SK-N-SH treated with all-trans-retinoic acid at 6 μM for 48 hours (cell line): ENCODE measurements around the gene TIPIN.

Experiments used
- ATAC-seq: fragments of 200-7000 bp; cut with Tn5 transposase; 3 replicates; pipeline ENCODE4 v1.9.1; 2020; ENCODE audit warnings: mild to moderate bottlenecking, moderate library complexity
- ARNTL ChIP-seq: fragments of 450-650 bp; formaldehyde crosslinking; IDR thresholded peaks from 2 replicates; pipeline ENCODE4 v1.5.0; 2020; ENCODE audit warnings: low read depth, mild to moderate bottlenecking, moderate library complexity, borderline replicate concordance
- GLIS3 ChIP-seq: fragments of 250-450 bp; sonication (Bioruptor Pico); IDR thresholded peaks from 2 replicates; pipeline ENCODE4 v1.5.0; 2020; ENCODE audit warnings: mild to moderate bottlenecking, moderate library complexity
- ISL1 ChIP-seq: fragments of 250-450 bp; sonication (Bioruptor Pico); IDR thresholded peaks from 2 replicates; pipeline ENCODE4 v2.1.2; 2022; ENCODE audit warnings: mild to moderate bottlenecking, moderate library complexity
- PPARA ChIP-seq: fragments of 250-450 bp; sonication (Bioruptor Pico); IDR thresholded peaks from 2 replicates; pipeline ENCODE4 v1.5.0; 2020; ENCODE audit warnings: mild to moderate bottlenecking, borderline replicate concordance
- RARB ChIP-seq: fragments of 250-450 bp; sonication (Bioruptor Pico); IDR thresholded peaks from 2 replicates; pipeline ENCODE4 v1.8.0; 2021; ENCODE audit warnings: mild to moderate bottlenecking, moderate library complexity
- SNAI2 ChIP-seq: fragments of 250-450 bp; sonication (Bioruptor Pico); IDR thresholded peaks from 2 replicates; pipeline ENCODE4 v1.5.0; 2020; ENCODE audit warnings: mild to moderate bottlenecking, moderate library complexity
- TCF4 ChIP-seq: fragments of 250-450 bp; sonication (Bioruptor Pico); IDR thresholded peaks from 2 replicates; pipeline ENCODE4 v1.8.0; 2021; ENCODE audit warnings: mild to moderate bottlenecking, moderate library complexity, borderline replicate concordance
- ZC3H10 ChIP-seq: fragments of 250-450 bp; sonication (Bioruptor Pico); IDR thresholded peaks from 2 replicates; pipeline ENCODE4 v1.5.1; 2021; ENCODE audit warnings: mild to moderate bottlenecking, moderate library complexity
- ZFP3 ChIP-seq: fragments of 250-450 bp; sonication (Bioruptor Pico); IDR thresholded peaks from 2 replicates; pipeline ENCODE4 v1.5.0; 2020; ENCODE audit warnings: mild to moderate bottlenecking, moderate library complexity
- ZFP30 ChIP-seq: fragments of 450-650 bp; formaldehyde crosslinking; IDR thresholded peaks from 2 replicates; pipeline ENCODE4 v1.5.0; 2022; ENCODE audit warnings: mild to moderate bottlenecking, moderate library complexity
- ZNF565 ChIP-seq: fragments of 450-650 bp; formaldehyde crosslinking; conservative IDR thresholded peaks from 2 replicates; pipeline ENCODE4 v1.5.0; 2020; ENCODE audit warnings: low read depth, mild to moderate bottlenecking, moderate library complexity
- ZNF70 ChIP-seq: fragments of 450-650 bp; formaldehyde crosslinking; IDR thresholded peaks from 2 replicates; pipeline ENCODE4 v1.5.0; 2020; ENCODE audit warnings: mild to moderate bottlenecking, moderate library complexity
- ZNF8 ChIP-seq: fragments of 450-650 bp; formaldehyde crosslinking; IDR thresholded peaks from 2 replicates; pipeline ENCODE4 v1.5.0; 2020; ENCODE audit warnings: mild to moderate bottlenecking, moderate library complexity
- TF ChIP-seq, protein P1 (sequence below): fragments of 250-450 bp; sonication (Bioruptor Pico); IDR thresholded peaks from 2 replicates; pipeline ENCODE4 v1.5.0; 2020; ENCODE audit warnings: mild to moderate bottlenecking, moderate library complexity
- TF ChIP-seq, protein P2 (sequence below): fragments of 250-450 bp; sonication (Bioruptor Pico); IDR thresholded peaks from 2 replicates; pipeline ENCODE4 v1.8.0; 2021; ENCODE audit warnings: low read depth, mild to moderate bottlenecking, moderate library complexity, borderline replicate concordance
- TF ChIP-seq, protein P3 (sequence below): fragments of 250-450 bp; sonication (Bioruptor Pico); IDR thresholded peaks from 2 replicates; pipeline ENCODE4 v1.5.1; 2021; ENCODE audit warnings: mild to moderate bottlenecking, moderate library complexity
- TF ChIP-seq, protein P4 (sequence below): fragments of 250-450 bp; sonication (Bioruptor Pico); IDR thresholded peaks from 2 replicates; pipeline ENCODE4 v1.5.1; 2020; ENCODE audit warnings: low read depth, mild to moderate bottlenecking, moderate library complexity

TIPIN gene

DNA sequence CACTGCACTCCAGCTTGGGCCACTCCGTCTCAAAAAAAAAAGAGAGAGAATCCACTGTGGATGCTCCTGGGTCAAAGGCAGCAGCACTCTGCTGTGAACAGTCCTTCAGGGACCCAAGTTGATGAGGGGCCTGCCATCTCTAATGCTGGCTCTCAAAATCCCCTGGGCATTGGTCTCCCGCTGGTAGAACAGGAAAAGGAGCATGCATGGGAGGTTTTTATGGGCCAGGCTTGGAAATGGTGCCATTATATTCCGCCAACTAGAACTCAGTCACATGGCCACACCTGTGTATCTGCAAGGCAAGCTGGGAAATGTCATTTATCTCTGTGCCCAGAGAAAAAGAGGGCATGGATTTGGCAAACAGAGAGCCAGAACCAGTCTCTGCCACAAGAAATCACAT is 66.5 kb downstream of the TIPIN start:
- no peak for ATAC-seq

DNA sequence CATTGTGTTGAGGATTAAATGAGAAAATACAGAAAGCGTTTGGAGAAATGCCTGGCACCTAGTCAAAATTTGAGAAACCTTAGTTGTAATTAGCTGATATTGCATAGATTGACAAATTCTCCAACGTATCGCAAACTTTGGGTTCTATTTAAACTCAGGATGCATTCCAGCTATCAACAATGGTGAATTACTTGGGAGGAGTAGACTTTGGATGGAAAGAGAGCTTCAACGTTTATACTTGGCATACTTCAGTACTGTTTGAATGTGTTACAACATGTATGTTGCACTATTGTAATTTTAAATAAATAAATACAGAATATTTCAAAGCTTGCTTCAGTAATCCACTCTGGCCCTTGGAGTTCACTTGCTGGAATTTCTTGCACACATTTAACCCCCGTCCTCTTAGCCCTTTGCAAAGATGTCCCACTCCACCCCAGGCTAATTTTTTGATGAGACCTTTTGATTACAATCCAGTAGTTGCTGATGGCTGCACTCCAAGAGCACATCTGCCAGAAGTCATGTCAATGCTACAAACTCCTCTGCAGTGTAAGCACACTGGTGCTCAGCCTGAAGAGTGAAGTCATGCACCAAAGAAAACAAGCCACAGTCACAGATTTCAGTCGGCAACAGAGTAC is 67.8 kb downstream of the TIPIN start:
- TF ChIP-seq ZFP30: no peak
- TF ChIP-seq ZC3H10 (CRISPR knock-in tag): no peak
- no peak for TF ChIP-seq ARNTL (CRISPR knock-in tag)
- no peak for TF ChIP-seq RARB (CRISPR knock-in tag)
- no peak for TF ChIP-seq SNAI2
- TF ChIP-seq ZNF8 (CRISPR knock-in tag): no peak
- TF ChIP-seq, protein P1, sequence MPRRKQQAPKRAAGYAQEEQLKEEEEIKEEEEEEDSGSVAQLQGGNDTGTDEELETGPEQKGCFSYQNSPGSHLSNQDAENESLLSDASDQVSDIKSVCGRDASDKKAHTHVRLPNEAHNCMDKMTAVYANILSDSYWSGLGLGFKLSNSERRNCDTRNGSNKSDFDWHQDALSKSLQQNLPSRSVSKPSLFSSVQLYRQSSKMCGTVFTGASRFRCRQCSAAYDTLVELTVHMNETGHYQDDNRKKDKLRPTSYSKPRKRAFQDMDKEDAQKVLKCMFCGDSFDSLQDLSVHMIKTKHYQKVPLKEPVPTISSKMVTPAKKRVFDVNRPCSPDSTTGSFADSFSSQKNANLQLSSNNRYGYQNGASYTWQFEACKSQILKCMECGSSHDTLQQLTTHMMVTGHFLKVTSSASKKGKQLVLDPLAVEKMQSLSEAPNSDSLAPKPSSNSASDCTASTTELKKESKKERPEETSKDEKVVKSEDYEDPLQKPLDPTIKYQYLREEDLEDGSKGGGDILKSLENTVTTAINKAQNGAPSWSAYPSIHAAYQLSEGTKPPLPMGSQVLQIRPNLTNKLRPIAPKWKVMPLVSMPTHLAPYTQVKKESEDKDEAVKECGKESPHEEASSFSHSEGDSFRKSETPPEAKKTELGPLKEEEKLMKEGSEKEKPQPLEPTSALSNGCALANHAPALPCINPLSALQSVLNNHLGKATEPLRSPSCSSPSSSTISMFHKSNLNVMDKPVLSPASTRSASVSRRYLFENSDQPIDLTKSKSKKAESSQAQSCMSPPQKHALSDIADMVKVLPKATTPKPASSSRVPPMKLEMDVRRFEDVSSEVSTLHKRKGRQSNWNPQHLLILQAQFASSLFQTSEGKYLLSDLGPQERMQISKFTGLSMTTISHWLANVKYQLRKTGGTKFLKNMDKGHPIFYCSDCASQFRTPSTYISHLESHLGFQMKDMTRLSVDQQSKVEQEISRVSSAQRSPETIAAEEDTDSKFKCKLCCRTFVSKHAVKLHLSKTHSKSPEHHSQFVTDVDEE (CRISPR knock-in tag): no peak
- no peak for TF ChIP-seq ISL1 (CRISPR knock-in tag)
- TF ChIP-seq, protein P2, sequence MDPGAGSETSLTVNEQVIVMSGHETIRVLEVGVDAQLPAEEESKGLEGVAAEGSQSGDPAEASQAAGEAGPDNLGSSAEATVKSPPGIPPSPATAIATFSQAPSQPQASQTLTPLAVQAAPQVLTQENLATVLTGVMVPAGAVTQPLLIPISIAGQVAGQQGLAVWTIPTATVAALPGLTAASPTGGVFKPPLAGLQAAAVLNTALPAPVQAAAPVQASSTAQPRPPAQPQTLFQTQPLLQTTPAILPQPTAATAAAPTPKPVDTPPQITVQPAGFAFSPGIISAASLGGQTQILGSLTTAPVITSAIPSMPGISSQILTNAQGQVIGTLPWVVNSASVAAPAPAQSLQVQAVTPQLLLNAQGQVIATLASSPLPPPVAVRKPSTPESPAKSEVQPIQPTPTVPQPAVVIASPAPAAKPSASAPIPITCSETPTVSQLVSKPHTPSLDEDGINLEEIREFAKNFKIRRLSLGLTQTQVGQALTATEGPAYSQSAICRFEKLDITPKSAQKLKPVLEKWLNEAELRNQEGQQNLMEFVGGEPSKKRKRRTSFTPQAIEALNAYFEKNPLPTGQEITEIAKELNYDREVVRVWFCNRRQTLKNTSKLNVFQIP (CRISPR knock-in tag): no peak
- no peak for TF ChIP-seq GLIS3 (CRISPR knock-in tag)
- TF ChIP-seq, protein P3, sequence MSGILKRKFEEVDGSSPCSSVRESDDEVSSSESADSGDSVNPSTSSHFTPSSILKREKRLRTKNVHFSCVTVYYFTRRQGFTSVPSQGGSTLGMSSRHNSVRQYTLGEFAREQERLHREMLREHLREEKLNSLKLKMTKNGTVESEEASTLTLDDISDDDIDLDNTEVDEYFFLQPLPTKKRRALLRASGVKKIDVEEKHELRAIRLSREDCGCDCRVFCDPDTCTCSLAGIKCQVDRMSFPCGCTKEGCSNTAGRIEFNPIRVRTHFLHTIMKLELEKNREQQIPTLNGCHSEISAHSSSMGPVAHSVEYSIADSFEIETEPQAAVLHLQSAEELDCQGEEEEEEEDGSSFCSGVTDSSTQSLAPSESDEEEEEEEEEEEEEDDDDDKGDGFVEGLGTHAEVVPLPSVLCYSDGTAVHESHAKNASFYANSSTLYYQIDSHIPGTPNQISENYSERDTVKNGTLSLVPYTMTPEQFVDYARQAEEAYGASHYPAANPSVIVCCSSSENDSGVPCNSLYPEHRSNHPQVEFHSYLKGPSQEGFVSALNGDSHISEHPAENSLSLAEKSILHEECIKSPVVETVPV: no peak
- TF ChIP-seq, protein P4, sequence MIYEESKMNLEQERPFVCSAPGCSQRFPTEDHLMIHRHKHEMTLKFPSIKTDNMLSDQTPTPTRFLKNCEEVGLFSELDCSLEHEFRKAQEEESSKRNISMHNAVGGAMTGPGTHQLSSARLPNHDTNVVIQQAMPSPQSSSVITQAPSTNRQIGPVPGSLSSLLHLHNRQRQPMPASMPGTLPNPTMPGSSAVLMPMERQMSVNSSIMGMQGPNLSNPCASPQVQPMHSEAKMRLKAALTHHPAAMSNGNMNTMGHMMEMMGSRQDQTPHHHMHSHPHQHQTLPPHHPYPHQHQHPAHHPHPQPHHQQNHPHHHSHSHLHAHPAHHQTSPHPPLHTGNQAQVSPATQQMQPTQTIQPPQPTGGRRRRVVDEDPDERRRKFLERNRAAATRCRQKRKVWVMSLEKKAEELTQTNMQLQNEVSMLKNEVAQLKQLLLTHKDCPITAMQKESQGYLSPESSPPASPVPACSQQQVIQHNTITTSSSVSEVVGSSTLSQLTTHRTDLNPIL (CRISPR knock-in tag): no peak
- ATAC-seq: no peak

More for the DNA sequence above, 66.5 kb downstream of the TIPIN start:
- TF ChIP-seq RARB (CRISPR knock-in tag) (no peak), ZNF565 (no peak), PPARA (CRISPR knock-in tag) (no peak), ZNF70 (CRISPR knock-in tag) (no peak), TCF4 (CRISPR knock-in tag) (no peak), ZFP3 (CRISPR knock-in tag) (no peak)
- TF ChIP-seq, protein P1 (CRISPR knock-in tag): no peak
- TF ChIP-seq, protein P2 (CRISPR knock-in tag): no peak
- TF ChIP-seq, protein P3: no peak
